ENCODE data around the gene FLOT1. TPM values are rescaled to one million over a fixed set of nuclear protein-coding genes. Genes with fewer than 3 reads are reported as not detected.

The FLOT1 gene
- total and polyA plus RNA-seq, 2 of the 13 experiments (the other 11 are each of a cell fraction or from before 2014, with no cell fraction given), result 82.3 to 130 TPM

DNA sequence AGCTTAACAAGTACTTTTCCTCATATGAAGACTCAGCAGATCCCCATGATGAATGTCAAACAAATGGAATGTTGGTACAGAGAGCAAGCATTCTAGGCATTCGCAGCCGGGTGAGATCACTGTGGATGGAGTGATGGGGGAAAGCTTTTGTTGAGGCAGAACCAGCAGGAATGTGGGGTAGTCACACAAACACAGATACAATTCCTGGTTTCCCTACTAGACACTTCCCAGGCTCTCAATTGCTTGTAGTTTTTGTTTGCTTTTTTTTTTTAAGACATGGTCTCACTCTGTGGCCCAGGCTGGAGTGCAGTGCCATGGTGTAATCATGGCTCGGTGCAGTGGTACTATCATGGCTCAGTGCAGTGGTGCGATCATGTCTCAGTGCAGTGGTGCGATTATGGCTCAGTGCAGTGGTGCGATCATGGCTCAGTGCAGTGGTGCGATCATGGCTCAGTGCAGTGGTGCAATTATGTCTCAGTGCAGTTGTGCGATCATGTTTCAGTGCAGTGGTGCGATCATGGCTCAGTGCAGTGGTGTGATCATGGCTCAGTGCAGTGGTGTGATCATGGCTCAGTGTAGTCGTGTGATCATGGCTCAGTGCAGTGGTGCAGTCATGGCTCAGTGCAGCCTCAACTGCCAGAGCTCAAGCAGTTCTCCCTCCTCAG is 17.2 kb upstream of the FLOT1 start (continued):
- TF ChIP-seq, protein P1, sequence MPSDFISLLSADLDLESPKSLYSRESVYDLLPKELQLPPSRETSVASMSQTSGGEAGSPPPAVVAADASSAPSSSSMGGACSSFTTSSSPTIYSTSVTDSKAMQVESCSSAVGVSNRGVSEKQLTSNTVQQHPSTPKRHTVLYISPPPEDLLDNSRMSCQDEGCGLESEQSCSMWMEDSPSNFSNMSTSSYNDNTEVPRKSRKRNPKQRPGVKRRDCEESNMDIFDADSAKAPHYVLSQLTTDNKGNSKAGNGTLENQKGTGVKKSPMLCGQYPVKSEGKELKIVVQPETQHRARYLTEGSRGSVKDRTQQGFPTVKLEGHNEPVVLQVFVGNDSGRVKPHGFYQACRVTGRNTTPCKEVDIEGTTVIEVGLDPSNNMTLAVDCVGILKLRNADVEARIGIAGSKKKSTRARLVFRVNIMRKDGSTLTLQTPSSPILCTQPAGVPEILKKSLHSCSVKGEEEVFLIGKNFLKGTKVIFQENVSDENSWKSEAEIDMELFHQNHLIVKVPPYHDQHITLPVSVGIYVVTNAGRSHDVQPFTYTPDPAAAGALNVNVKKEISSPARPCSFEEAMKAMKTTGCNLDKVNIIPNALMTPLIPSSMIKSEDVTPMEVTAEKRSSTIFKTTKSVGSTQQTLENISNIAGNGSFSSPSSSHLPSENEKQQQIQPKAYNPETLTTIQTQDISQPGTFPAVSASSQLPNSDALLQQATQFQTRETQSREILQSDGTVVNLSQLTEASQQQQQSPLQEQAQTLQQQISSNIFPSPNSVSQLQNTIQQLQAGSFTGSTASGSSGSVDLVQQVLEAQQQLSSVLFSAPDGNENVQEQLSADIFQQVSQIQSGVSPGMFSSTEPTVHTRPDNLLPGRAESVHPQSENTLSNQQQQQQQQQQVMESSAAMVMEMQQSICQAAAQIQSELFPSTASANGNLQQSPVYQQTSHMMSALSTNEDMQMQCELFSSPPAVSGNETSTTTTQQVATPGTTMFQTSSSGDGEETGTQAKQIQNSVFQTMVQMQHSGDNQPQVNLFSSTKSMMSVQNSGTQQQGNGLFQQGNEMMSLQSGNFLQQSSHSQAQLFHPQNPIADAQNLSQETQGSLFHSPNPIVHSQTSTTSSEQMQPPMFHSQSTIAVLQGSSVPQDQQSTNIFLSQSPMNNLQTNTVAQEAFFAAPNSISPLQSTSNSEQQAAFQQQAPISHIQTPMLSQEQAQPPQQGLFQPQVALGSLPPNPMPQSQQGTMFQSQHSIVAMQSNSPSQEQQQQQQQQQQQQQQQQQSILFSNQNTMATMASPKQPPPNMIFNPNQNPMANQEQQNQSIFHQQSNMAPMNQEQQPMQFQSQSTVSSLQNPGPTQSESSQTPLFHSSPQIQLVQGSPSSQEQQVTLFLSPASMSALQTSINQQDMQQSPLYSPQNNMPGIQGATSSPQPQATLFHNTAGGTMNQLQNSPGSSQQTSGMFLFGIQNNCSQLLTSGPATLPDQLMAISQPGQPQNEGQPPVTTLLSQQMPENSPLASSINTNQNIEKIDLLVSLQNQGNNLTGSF (CRISPR knock-in tag; IDR thresholded peaks at IDR 0.05), result no peak
- TF ChIP-seq, protein P2, sequence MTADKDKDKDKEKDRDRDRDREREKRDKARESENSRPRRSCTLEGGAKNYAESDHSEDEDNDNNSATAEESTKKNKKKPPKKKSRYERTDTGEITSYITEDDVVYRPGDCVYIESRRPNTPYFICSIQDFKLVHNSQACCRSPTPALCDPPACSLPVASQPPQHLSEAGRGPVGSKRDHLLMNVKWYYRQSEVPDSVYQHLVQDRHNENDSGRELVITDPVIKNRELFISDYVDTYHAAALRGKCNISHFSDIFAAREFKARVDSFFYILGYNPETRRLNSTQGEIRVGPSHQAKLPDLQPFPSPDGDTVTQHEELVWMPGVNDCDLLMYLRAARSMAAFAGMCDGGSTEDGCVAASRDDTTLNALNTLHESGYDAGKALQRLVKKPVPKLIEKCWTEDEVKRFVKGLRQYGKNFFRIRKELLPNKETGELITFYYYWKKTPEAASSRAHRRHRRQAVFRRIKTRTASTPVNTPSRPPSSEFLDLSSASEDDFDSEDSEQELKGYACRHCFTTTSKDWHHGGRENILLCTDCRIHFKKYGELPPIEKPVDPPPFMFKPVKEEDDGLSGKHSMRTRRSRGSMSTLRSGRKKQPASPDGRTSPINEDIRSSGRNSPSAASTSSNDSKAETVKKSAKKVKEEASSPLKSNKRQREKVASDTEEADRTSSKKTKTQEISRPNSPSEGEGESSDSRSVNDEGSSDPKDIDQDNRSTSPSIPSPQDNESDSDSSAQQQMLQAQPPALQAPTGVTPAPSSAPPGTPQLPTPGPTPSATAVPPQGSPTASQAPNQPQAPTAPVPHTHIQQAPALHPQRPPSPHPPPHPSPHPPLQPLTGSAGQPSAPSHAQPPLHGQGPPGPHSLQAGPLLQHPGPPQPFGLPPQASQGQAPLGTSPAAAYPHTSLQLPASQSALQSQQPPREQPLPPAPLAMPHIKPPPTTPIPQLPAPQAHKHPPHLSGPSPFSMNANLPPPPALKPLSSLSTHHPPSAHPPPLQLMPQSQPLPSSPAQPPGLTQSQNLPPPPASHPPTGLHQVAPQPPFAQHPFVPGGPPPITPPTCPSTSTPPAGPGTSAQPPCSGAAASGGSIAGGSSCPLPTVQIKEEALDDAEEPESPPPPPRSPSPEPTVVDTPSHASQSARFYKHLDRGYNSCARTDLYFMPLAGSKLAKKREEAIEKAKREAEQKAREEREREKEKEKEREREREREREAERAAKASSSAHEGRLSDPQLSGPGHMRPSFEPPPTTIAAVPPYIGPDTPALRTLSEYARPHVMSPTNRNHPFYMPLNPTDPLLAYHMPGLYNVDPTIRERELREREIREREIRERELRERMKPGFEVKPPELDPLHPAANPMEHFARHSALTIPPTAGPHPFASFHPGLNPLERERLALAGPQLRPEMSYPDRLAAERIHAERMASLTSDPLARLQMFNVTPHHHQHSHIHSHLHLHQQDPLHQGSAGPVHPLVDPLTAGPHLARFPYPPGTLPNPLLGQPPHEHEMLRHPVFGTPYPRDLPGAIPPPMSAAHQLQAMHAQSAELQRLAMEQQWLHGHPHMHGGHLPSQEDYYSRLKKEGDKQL (CRISPR knock-in tag; IDR thresholded peaks at IDR 0.05; ENCODE audit: low read depth), result no peak
- TF ChIP-seq MEF2D (CRISPR knock-in tag; IDR thresholded peaks at IDR 0.05) (no peak), ZMYM2 (CRISPR knock-in tag; IDR thresholded peaks at IDR 0.05) (0 out of 2 replicates have a peak, but pooled peaks have one; percentile 71), HNRNPH1 (optimal IDR thresholded peaks at IDR 0.05; ENCODE audit: low read depth, low read length) (no peak), ZNF326 (CRISPR knock-in tag; IDR thresholded peaks at IDR 0.05; ENCODE audit: borderline replicate concordance) (no peak), ZNF747 (CRISPR knock-in tag; IDR thresholded peaks at IDR 0.05; ENCODE audit: borderline replicate concordance) (no peak), ZNF333 (CRISPR knock-in tag; IDR thresholded peaks at IDR 0.05; ENCODE audit: borderline replicate concordance) (no peak), IRF2 (CRISPR knock-in tag; IDR thresholded peaks at IDR 0.05) (0 out of 2 replicates have a peak, but pooled peaks have one; percentile 52)
- TF ChIP-seq, protein P3, sequence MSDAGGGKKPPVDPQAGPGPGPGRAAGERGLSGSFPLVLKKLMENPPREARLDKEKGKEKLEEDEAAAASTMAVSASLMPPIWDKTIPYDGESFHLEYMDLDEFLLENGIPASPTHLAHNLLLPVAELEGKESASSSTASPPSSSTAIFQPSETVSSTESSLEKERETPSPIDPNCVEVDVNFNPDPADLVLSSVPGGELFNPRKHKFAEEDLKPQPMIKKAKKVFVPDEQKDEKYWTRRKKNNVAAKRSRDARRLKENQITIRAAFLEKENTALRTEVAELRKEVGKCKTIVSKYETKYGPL (CRISPR knock-in tag; IDR thresholded peaks at IDR 0.05), result no peak
- TF ChIP-seq, protein P4, sequence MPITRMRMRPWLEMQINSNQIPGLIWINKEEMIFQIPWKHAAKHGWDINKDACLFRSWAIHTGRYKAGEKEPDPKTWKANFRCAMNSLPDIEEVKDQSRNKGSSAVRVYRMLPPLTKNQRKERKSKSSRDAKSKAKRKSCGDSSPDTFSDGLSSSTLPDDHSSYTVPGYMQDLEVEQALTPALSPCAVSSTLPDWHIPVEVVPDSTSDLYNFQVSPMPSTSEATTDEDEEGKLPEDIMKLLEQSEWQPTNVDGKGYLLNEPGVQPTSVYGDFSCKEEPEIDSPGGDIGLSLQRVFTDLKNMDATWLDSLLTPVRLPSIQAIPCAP (CRISPR knock-in tag; IDR thresholded peaks at IDR 0.05; ENCODE audit: low read depth), result no peak
- TF ChIP-seq, protein P5, sequence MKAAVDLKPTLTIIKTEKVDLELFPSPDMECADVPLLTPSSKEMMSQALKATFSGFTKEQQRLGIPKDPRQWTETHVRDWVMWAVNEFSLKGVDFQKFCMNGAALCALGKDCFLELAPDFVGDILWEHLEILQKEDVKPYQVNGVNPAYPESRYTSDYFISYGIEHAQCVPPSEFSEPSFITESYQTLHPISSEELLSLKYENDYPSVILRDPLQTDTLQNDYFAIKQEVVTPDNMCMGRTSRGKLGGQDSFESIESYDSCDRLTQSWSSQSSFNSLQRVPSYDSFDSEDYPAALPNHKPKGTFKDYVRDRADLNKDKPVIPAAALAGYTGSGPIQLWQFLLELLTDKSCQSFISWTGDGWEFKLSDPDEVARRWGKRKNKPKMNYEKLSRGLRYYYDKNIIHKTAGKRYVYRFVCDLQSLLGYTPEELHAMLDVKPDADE (CRISPR knock-in tag; IDR thresholded peaks at IDR 0.05), result no peak
